Posterior cingulate gyrus (tissue), 11 donors: Measurements from ENCODE around the gene DIPK1B.
"Not testable (repeated sequence)": the region's sequence is repeated elsewhere in the genome, so short reads cannot be mapped to it uniquely, and the experiment has no call there.

Experiments
- DNase-seq, 10 donors: peaks; one replicate each; pipeline versions ENCODE4 v3.0.0 to v3.0.0-alpha.2; 2020 to 2021; ENCODE audit warnings: mixed read lengths in 3 of 10
- intact Hi-C: fragments of 100-400 bp; cut with DNase I; formaldehyde crosslinking; loops from one replicate; pipeline ENCODE4 v1.15.1; 2023

Gene DIPK1B

GRCh38 chr9:136762221-136762691, 49.9 kb downstream of the DIPK1B start:
- intact Hi-C loops: no loop called here
- DNase-seq: peak in 4 of 10 donors; percentile 5 to 76 (median 52)

GRCh38 chr9:136762915-136763648, 50.7 kb downstream of the DIPK1B start:
- intact Hi-C loops: no loop called here

GRCh38 chr9:136763649-136764035, 51.3 kb downstream of the DIPK1B start:
- peak in 3 of 10 donors; percentile 50 to 73 (median 61) for DNase-seq
- intact Hi-C loops: no loop called here

More at GRCh38 chr9:136762915-136763648, 50.7 kb downstream of the DIPK1B start:
- DNase-seq: peak in 4 of 10 donors; percentile 2 to 75 (median 60)

GRCh38 chr9:136764301-136764891, 52.0 kb downstream of the DIPK1B start, which contains the start of gene LCN15:
Gene LCN15 (minus strand): TSS chr9:136764518. CDS start chr9:136764488, 30 bp downstream.
- intact Hi-C loops: no loop called here

GRCh38 chr9:136765041-136765440, 52.7 kb downstream of the DIPK1B start:
- intact Hi-C loops: no loop called here
- DNase-seq: peak in 2 of 10 donors; percentile 58 to 73

More at GRCh38 chr9:136764301-136764891, 52.0 kb downstream of the DIPK1B start, which contains the start of gene LCN15:
- DNase-seq: peak in 3 of 10 donors; percentile 39 to 69 (median 67)

GRCh38 chr9:136765745-136766409, 53.5 kb downstream of the DIPK1B start:
- intact Hi-C loops: not testable (repeated sequence)
- peak in 3 of 10 donors; percentile 24 to 56 (median 52) for DNase-seq

GRCh38 chr9:136766410-136767120, 54.2 kb downstream of the DIPK1B start:
- DNase-seq: peak in 8 of 10 donors; percentile 58 to 94 (median 66)
- intact Hi-C loops: not testable (repeated sequence)

GRCh38 chr9:136769710-136770191, 57.4 kb downstream of the DIPK1B start:
- intact Hi-C loops: no loop called here
- DNase-seq: peak in 6 of 10 donors; percentile 47 to 89 (median 68)

GRCh38 chr9:136771907-136772415, 59.6 kb downstream of the DIPK1B start:
- peak in 3 of 10 donors; percentile 10 to 44 (median 15) for DNase-seq
- intact Hi-C loops: no loop called here

- intact Hi-C loops: no loop called here
- DNase-seq: peak in 5 of 10 donors; percentile 56 to 89 (median 78)
Measured at GRCh38 chr9:136773386-136774044, 61.1 kb downstream of the DIPK1B start.
